HepG2 (cell line): ENCODE results near the gene UNC5B. TPM values are rescaled to one million over a fixed set of nuclear protein-coding genes. Genes with fewer than 3 reads are reported as not detected.

ENCODE experiments used
- ATAC-seq: fragments of 200-7000 bp; cut with Tn5 transposase; 3 replicates; pipeline ENCODE4 v1.9.1; 2020; ENCODE audit warnings: mild to moderate bottlenecking, moderate library complexity
- BruUV-seq: library from RNA; stranded (reverse); fragments of 400-500 nt; replicated peaks from 2 replicates; lab custom pipeline; 2021; lab: Mats Ljungman, UMichigan
- CTCF ChIA-PET: fragments of 300-600 bp; formaldehyde crosslinking; extraction: SDS; loops from one replicate; lab custom pipeline; 2021; ENCODE audit warnings: low total read pairs, inconsistent platforms, low intra/inter-chr PET ratio; lab: Yijun Ruan, JAX
- POLR2A ChIA-PET: fragments of 350-600 bp; sonication (Branson Sonifier 250); formaldehyde crosslinking; loops from one replicate; lab custom pipeline; 2020; ENCODE audit warnings: antibody characterized with exemption, inconsistent platforms; lab: Yijun Ruan, JAX
- DNase-seq: peaks from one replicate; pipeline ENCODE4 v3.0.0-alpha.2; 2015; ENCODE audit warnings: low spot score
- FAIRE-seq: peaks from 3 replicates; lab custom pipeline; 2011; peaks lifted over from hg19 to GRCh38; lab: Jason Lieb, UNC
- H2AFZ ChIP-seq: one replicate; pipeline ENCODE4 v1.6.1; 2011; ENCODE audit warnings: low read length, inconsistent platforms
- H3K27ac ChIP-seq: fragments of 300-600 bp; 3 replicates; pipeline ENCODE4 v1.8.0; 2011; ENCODE audit warnings: mixed run types, mild to moderate bottlenecking, mixed read lengths, low read length, inconsistent platforms; ENCODE audit not compliant: insufficient read depth; ENCODE audit errors: extremely low read length
- H3K27me3 ChIP-seq, 2 experiments: fragments of 200-600 bp in 1 of 2; 2 replicates in 1 of 2; 3 replicates in 1 of 2; pipeline versions ENCODE4 v1.6.0 to v1.8.0; 2011; ENCODE audit warnings: low read length in 2 of 2, mild to moderate bottlenecking in 2 of 2, moderate library complexity in 2 of 2, inconsistent platforms in 1 of 2; ENCODE audit not compliant: insufficient read depth in 2 of 2, control insufficient read depth in 1 of 2
- H3K36me3 ChIP-seq, 2 experiments: fragments of 200-600 bp in 1 of 2; replicated peaks in 1 of 2; 2 replicates in 1 of 2; 3 replicates in 1 of 2; pipeline versions ENCODE4 v1.5.1 to v1.8.0; 2011; ENCODE audit warnings: low read length in 2 of 2, inconsistent platforms in 1 of 2; ENCODE audit not compliant: insufficient read depth in 2 of 2, control insufficient read depth in 1 of 2
- H3K4me1 ChIP-seq: 2 replicates; pipeline ENCODE4 v1.5.1; 2012; ENCODE audit warnings: low read length, inconsistent platforms; ENCODE audit not compliant: insufficient read depth
- H3K4me2 ChIP-seq: 2 replicates; pipeline ENCODE4 v1.6.0; 2011; ENCODE audit warnings: low read depth, low read length, inconsistent platforms
- H3K4me3 ChIP-seq, 3 experiments: fragments of 200-600 bp in 1 of 3; sonication (generic), shearing (Covaris generic) in 1 of 3; replicated peaks in 1 of 3; 2 replicates each; pipeline ENCODE4 v1.5.1; 2011 to 2016; ENCODE audit warnings: low read length in 3 of 3, inconsistent platforms in 2 of 3, low read depth in 2 of 3, mild to moderate bottlenecking in 2 of 3, control low read depth in 1 of 3, mixed read lengths in 1 of 3; ENCODE audit not compliant: insufficient read depth in 1 of 3
- H3K79me2 ChIP-seq: one replicate; pipeline ENCODE4 v1.6.1; 2011; ENCODE audit warnings: low read length, inconsistent platforms; ENCODE audit not compliant: insufficient read depth
- H3K9ac ChIP-seq: 2 replicates; pipeline ENCODE4 v1.6.0; 2011; ENCODE audit warnings: mild to moderate bottlenecking, low read depth, low read length, inconsistent platforms; ENCODE audit not compliant: insufficient read depth
- H3K9me3 ChIP-seq: 2 replicates; pipeline ENCODE4 v1.5.1; 2012; ENCODE audit warnings: mild to moderate bottlenecking, low read length
- H4K20me1 ChIP-seq: 2 replicates; pipeline ENCODE4 v1.6.0; 2011; ENCODE audit warnings: inconsistent platforms, mild to moderate bottlenecking, low read length, moderate library complexity; ENCODE audit not compliant: insufficient read depth
- ELF1 ChIP-seq: sonication (generic); formaldehyde crosslinking; IDR thresholded peaks from 2 replicates; pipeline ENCODE4 v1.4.0; 2020; ENCODE audit warnings: missing genetic modification reagents
- HNF4A ChIP-seq: sonication (generic); formaldehyde crosslinking; IDR thresholded peaks from 2 replicates; pipeline ENCODE4 v1.4.0; 2020; ENCODE audit warnings: missing genetic modification reagents
- NCOA5 ChIP-seq: sonication (generic); formaldehyde crosslinking; IDR thresholded peaks from 2 replicates; pipeline ENCODE4 v1.4.0; 2020; ENCODE audit warnings: missing genetic modification reagents
- PATZ1 ChIP-seq: sonication (generic); formaldehyde crosslinking; IDR thresholded peaks from 2 replicates; pipeline ENCODE4 v1.4.0; 2020; ENCODE audit warnings: missing genetic modification reagents
- RCOR2 ChIP-seq: IDR thresholded peaks from 2 replicates; pipeline ENCODE4 v1.6.1; 2016; ENCODE audit warnings: missing biosample characterization, missing genetic modification reagents
- SNAI1 ChIP-seq: sonication (generic); formaldehyde crosslinking; IDR thresholded peaks from 2 replicates; pipeline ENCODE4 v1.5.0; 2020; ENCODE audit warnings: mild to moderate bottlenecking, missing genetic modification reagents, borderline replicate concordance
- ZBTB34 ChIP-seq: sonication (generic); formaldehyde crosslinking; IDR thresholded peaks from 2 replicates; pipeline ENCODE4 v1.8.0; 2022; ENCODE audit warnings: mild to moderate bottlenecking, missing genetic modification reagents
- ZNF230 ChIP-seq: sonication (generic); formaldehyde crosslinking; IDR thresholded peaks from 2 replicates; pipeline ENCODE4 v1.4.0; 2020; ENCODE audit warnings: mild to moderate bottlenecking, missing genetic modification reagents
- ZNF670 ChIP-seq: sonication (generic); formaldehyde crosslinking; IDR thresholded peaks from 2 replicates; pipeline ENCODE4 v1.8.0; 2022; ENCODE audit warnings: mild to moderate bottlenecking, missing genetic modification reagents, borderline replicate concordance
- ZNF800 ChIP-seq: sonication (generic); formaldehyde crosslinking; IDR thresholded peaks from 2 replicates; pipeline ENCODE4 v1.4.0; 2020; ENCODE audit warnings: missing genetic modification reagents
- WGBS: methylation state at CpG from one replicate; pipeline ENCODE4 v1.1.6; 2017; ENCODE audit warnings: low lambda C conversion rate; 5-methylcytosine and 5-hydroxymethylcytosine counted together
- in situ Hi-C: cut with HindIII; loops from 2 replicates; pipeline ENCODE4 v1.10.0; 2017; ENCODE audit warnings: low pct_unique_long_range_greater_than_20kb; ENCODE audit not compliant: extremely low pct_ligation_motif_present
- intact Hi-C: fragments of 100-400 bp; cut with micrococcal nuclease; formaldehyde crosslinking; loops from one replicate; pipeline ENCODE4 v1.10.0; 2022; ENCODE audit not compliant: unreplicated experiment
- polyA plus RNA-seq, 8 experiments: library from polyadenylated mRNA; depleted of rRNA in 3 of 8; stranded (reverse) in 7 of 8; unstranded in 1 of 8; fragments of >200 nt; fragmentation: Illumina TruSeq in 4 of 8; extraction: Trizol in 4 of 8; gene quantifications; 2 replicates each; pipeline versions ENCODE4 v1.2.1 to v1.2.3, GENCODE V29; 2011 to 2016; ENCODE audit warnings: low read depth in 4 of 8, missing spikeins in 1 of 8, mixed read lengths in 1 of 8; ENCODE audit not compliant: insufficient read depth in 1 of 8
- total RNA-seq, 5 experiments: library from RNA; depleted of rRNA; stranded (reverse); fragments of >200 nt; fragmentation: Illumina TruSeq; extraction: Trizol; gene quantifications; 2 replicates each; pipeline ENCODE4 v1.2.3, GENCODE V29; 2016; ENCODE audit warnings: low read depth in 1 of 5

Gene UNC5B
- total and polyA plus RNA-seq, 2 of the 13 experiments (the other 11 are each of a cell fraction or from before 2014, with no cell fraction given), result 0.07 TPM

- no peak overlapping the region for H3K4me2 ChIP-seq
- in situ Hi-C loops (no loop called here), intact Hi-C loops (no loop called here)
- no peak for ATAC-seq
- no TSS peak for BruUV-seq
- no peak overlapping the region for H3K4me3 ChIP-seq
- H4K20me1 ChIP-seq, result no peaks in the 10 kb centered on the region
- TF ChIP-seq ELF1 (CRISPR knock-in tag), result no peak
- TF ChIP-seq SNAI1 (CRISPR knock-in tag), result no peak
- no peak for TF ChIP-seq RCOR2
- no peak for TF ChIP-seq ZNF230 (CRISPR knock-in tag)
- WGBS, result 28% methylated on average over 12 of the region's 16 CpGs
- ChIA-PET CTCF (no interaction called here), POLR2A (no interaction called here)
- no peaks in the 10 kb centered on the region for H3K36me3 ChIP-seq
- H3K4me1 ChIP-seq, result no peaks in the 10 kb centered on the region
- no peaks in the 10 kb centered on the region for H3K79me2 ChIP-seq
- no peak overlapping the region for H2AFZ ChIP-seq
- no peak overlapping the region for H3K27ac ChIP-seq
- no peak overlapping the region for H3K9ac ChIP-seq
- FAIRE-seq, result no peak
- peaks cover 0 to 9% of the 10 kb centered on the region in 2 experiments; a peak in 2 of 5 replicates for H3K27me3 ChIP-seq
- DNase-seq, result no peak
- no peaks in the 10 kb centered on the region for H3K9me3 ChIP-seq
These were observed 16.7 kb downstream of the UNC5B start for GRCh38 chr10:71228875-71229675.

- Histone ChIP-seq H2AFZ (no peak overlapping the region), H3K4me2 (no peak overlapping the region), H3K27me3 (peaks cover 0 to 14% of the 10 kb centered on the region in 2 experiments; a peak in 2 of 5 replicates), H3K4me3 (no peak overlapping the region), H3K9me3 (no peaks in the 10 kb centered on the region), H3K36me3 (no peaks in the 10 kb centered on the region), H4K20me1 (no peaks in the 10 kb centered on the region), H3K9ac (no peak overlapping the region), H3K27ac (no peak overlapping the region), H3K79me2 (no peaks in the 10 kb centered on the region), H3K4me1 (no peaks in the 10 kb centered on the region)
- BruUV-seq, result no TSS peak
- ChIA-PET POLR2A (no interaction called here), CTCF (no interaction called here)
- in situ Hi-C loops (no loop called here), intact Hi-C loops (no loop called here)
- 48% methylated on average over 5 of the region's 11 CpGs for WGBS
- ATAC-seq (peak; percentile 66), DNase-seq (no peak), FAIRE-seq (no peak)
- no peak for TF ChIP-seq NCOA5 (CRISPR knock-in tag)
- no peak for TF ChIP-seq ZNF670 (CRISPR knock-in tag)
- no peak for TF ChIP-seq ZNF800 (CRISPR knock-in tag)
- TF ChIP-seq HNF4A (CRISPR knock-in tag), result peak; percentile 27; the same call in 1 of the 2 replicates
- peak; percentile 60 for TF ChIP-seq PATZ1 (CRISPR knock-in tag)
- no peak for TF ChIP-seq ZBTB34
These were observed 17.6 kb downstream of the UNC5B start for GRCh38 chr10:71229726-71230655.
